ENCODE measurements around the gene RAB3GAP2.

- TF ChIP-seq, protein P1, sequence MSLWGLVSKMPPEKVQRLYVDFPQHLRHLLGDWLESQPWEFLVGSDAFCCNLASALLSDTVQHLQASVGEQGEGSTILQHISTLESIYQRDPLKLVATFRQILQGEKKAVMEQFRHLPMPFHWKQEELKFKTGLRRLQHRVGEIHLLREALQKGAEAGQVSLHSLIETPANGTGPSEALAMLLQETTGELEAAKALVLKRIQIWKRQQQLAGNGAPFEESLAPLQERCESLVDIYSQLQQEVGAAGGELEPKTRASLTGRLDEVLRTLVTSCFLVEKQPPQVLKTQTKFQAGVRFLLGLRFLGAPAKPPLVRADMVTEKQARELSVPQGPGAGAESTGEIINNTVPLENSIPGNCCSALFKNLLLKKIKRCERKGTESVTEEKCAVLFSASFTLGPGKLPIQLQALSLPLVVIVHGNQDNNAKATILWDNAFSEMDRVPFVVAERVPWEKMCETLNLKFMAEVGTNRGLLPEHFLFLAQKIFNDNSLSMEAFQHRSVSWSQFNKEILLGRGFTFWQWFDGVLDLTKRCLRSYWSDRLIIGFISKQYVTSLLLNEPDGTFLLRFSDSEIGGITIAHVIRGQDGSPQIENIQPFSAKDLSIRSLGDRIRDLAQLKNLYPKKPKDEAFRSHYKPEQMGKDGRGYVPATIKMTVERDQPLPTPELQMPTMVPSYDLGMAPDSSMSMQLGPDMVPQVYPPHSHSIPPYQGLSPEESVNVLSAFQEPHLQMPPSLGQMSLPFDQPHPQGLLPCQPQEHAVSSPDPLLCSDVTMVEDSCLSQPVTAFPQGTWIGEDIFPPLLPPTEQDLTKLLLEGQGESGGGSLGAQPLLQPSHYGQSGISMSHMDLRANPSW (CRISPR knock-in tag; conservative IDR thresholded peaks at IDR 0.05; ENCODE audit: low read depth), result no peak
- TF ChIP-seq CTCF (IDR thresholded peaks at IDR 0.05) (no peak), FOXK1 (CRISPR knock-in tag; IDR thresholded peaks at IDR 0.05) (no peak), ATF6 (CRISPR knock-in tag; IDR thresholded peaks at IDR 0.05) (no peak), SP1 (CRISPR knock-in tag; conservative IDR thresholded peaks at IDR 0.05) (no peak)
- TF ChIP-seq, protein P2, sequence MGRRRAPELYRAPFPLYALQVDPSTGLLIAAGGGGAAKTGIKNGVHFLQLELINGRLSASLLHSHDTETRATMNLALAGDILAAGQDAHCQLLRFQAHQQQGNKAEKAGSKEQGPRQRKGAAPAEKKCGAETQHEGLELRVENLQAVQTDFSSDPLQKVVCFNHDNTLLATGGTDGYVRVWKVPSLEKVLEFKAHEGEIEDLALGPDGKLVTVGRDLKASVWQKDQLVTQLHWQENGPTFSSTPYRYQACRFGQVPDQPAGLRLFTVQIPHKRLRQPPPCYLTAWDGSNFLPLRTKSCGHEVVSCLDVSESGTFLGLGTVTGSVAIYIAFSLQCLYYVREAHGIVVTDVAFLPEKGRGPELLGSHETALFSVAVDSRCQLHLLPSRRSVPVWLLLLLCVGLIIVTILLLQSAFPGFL (CRISPR knock-in tag; IDR thresholded peaks at IDR 0.05; ENCODE audit: borderline replicate concordance), result no peak
These were observed 24.7 kb upstream of the RAB3GAP2 start for GRCh38 chr1:220296981-220297380.
